H9 (cell line): ENCODE data around the gene PRELID2. TPM values are rescaled to one million over a fixed set of nuclear protein-coding genes. Genes with fewer than 3 reads are reported as not detected.

Source experiments
- DNase-seq: peaks from one replicate; pipeline ENCODE4 v3.0.0-alpha.2; 2017
- H2AFZ ChIP-seq: one replicate; pipeline ENCODE4 v1.6.1; 2013; ENCODE audit warnings: mild to moderate bottlenecking, low read length, control low read depth, moderate library complexity
- H2AK5ac ChIP-seq: 2 replicates; pipeline ENCODE4 v1.6.1; 2013; ENCODE audit warnings: low read length, control low read depth, mixed read lengths; ENCODE audit not compliant: insufficient read length
- H2BK120ac ChIP-seq: one replicate; pipeline ENCODE4 v1.6.1; 2013; ENCODE audit warnings: low read depth, mild to moderate bottlenecking, low read length, control low read depth, inconsistent platforms; ENCODE audit not compliant: poor library complexity, severe bottlenecking
- H2BK12ac ChIP-seq: 2 replicates; pipeline ENCODE4 v1.6.1; 2013; ENCODE audit warnings: low read length, control low read depth, mixed read lengths, low read depth; ENCODE audit not compliant: insufficient read length
- H2BK15ac ChIP-seq: 2 replicates; pipeline ENCODE4 v1.6.1; 2013; ENCODE audit warnings: low read depth, low read length, control low read depth
- H2BK20ac ChIP-seq: one replicate; pipeline ENCODE4 v1.6.1; 2013; ENCODE audit warnings: low read depth, mild to moderate bottlenecking, low read length, control low read depth, inconsistent platforms; ENCODE audit not compliant: poor library complexity, severe bottlenecking
- H2BK5ac ChIP-seq: 2 replicates; pipeline ENCODE4 v1.6.1; 2013; ENCODE audit warnings: low read length, control low read depth, mixed read lengths; ENCODE audit not compliant: insufficient read length
- H3K14ac ChIP-seq: 2 replicates; pipeline ENCODE4 v1.6.1; 2013; ENCODE audit warnings: low read length, control low read depth; ENCODE audit not compliant: insufficient read depth
- H3K18ac ChIP-seq: 2 replicates; pipeline ENCODE4 v1.6.1; 2013; ENCODE audit warnings: low read depth, mild to moderate bottlenecking, mixed read lengths, low read length, control low read depth; ENCODE audit not compliant: insufficient read length
- H3K23ac ChIP-seq: 2 replicates; pipeline ENCODE4 v1.6.1; 2013; ENCODE audit warnings: low read length, control low read depth, mixed read lengths, low read depth; ENCODE audit not compliant: insufficient read length
- H3K23me2 ChIP-seq: 2 replicates; pipeline ENCODE4 v1.6.1; 2013; ENCODE audit warnings: low read depth, mild to moderate bottlenecking, mixed read lengths, low read length, control low read depth; ENCODE audit not compliant: insufficient read length, poor library complexity, severe bottlenecking
- H3K27ac ChIP-seq: 2 replicates; pipeline ENCODE4 v1.5.1; 2013; ENCODE audit warnings: low read length, control low read depth, mixed read lengths, low read depth; ENCODE audit not compliant: insufficient read length
- H3K27me3 ChIP-seq: 2 replicates; pipeline ENCODE4 v1.6.1; 2013; ENCODE audit warnings: low read length, control low read depth, inconsistent platforms; ENCODE audit not compliant: insufficient read depth
- H3K4ac ChIP-seq: 2 replicates; pipeline ENCODE4 v1.6.1; 2013; ENCODE audit warnings: low read depth, mild to moderate bottlenecking, control low read depth, inconsistent platforms, low read length, moderate library complexity
- H3K4me1 ChIP-seq: 2 replicates; pipeline ENCODE4 v1.6.1; 2013; ENCODE audit warnings: low read length, control low read depth, inconsistent platforms; ENCODE audit not compliant: insufficient read depth
- H3K4me2 ChIP-seq: 2 replicates; pipeline ENCODE4 v1.6.1; 2013; ENCODE audit warnings: low read length, control low read depth, mixed read lengths; ENCODE audit not compliant: insufficient read length, insufficient read depth
- H3K56ac ChIP-seq: 2 replicates; pipeline ENCODE4 v1.6.1; 2013; ENCODE audit warnings: low read depth, mild to moderate bottlenecking, mixed read lengths, low read length, control low read depth; ENCODE audit not compliant: insufficient read length
- H3K79me1 ChIP-seq: 2 replicates; pipeline ENCODE4 v1.6.1; 2013; ENCODE audit warnings: low read depth, mild to moderate bottlenecking, moderate library complexity, low read length, control low read depth, inconsistent platforms; ENCODE audit not compliant: insufficient read depth, poor library complexity, severe bottlenecking
- H3K79me2 ChIP-seq: 2 replicates; pipeline ENCODE4 v1.6.1; 2013; ENCODE audit warnings: low read length, control low read depth, inconsistent platforms; ENCODE audit not compliant: insufficient read depth
- H3K9ac ChIP-seq: 2 replicates; pipeline ENCODE4 v1.6.1; 2013; ENCODE audit warnings: low read length, control low read depth, mixed read lengths; ENCODE audit not compliant: insufficient read length; ENCODE audit errors: extremely low read depth
- H3K9me3 ChIP-seq: one replicate; pipeline ENCODE4 v1.6.1; 2013; ENCODE audit warnings: low read depth, low read length, inconsistent platforms; ENCODE audit not compliant: control insufficient read depth
- H3T11ph ChIP-seq: one replicate; pipeline ENCODE4 v1.6.1; 2013; ENCODE audit warnings: mild to moderate bottlenecking, low read length, control low read depth, inconsistent platforms
- H4K20me1 ChIP-seq: one replicate; pipeline ENCODE4 v1.6.1; 2013; ENCODE audit not compliant: control insufficient read depth, insufficient read length, insufficient read depth
- H4K5ac ChIP-seq: 2 replicates; pipeline ENCODE4 v1.6.1; 2013; ENCODE audit warnings: low read depth, mild to moderate bottlenecking, mixed read lengths, low read length, control low read depth; ENCODE audit not compliant: insufficient read length
- H4K8ac ChIP-seq: replicated peaks from 2 replicates; pipeline ENCODE4 v1.6.1; 2013; ENCODE audit warnings: low read length, control low read depth, mixed read lengths, low read depth; ENCODE audit not compliant: insufficient read length
- H4K91ac ChIP-seq: 2 replicates; pipeline ENCODE4 v1.6.1; 2013; ENCODE audit warnings: low read depth, mild to moderate bottlenecking, moderate library complexity, mixed read lengths, low read length, control low read depth; ENCODE audit not compliant: insufficient read length
- H3K27ac Mint-ChIP-seq, 3 experiments: 2 replicates in 2 of 3; 3 replicates in 1 of 3; pipeline ENCODE4 v1.8.0; 2020 to 2021; ENCODE audit warnings: mixed read lengths in 3 of 3, mild to moderate bottlenecking in 1 of 3, moderate library complexity in 1 of 3
- H3K27me3 Mint-ChIP-seq: 2 replicates; pipeline ENCODE4 v1.8.0; 2021; ENCODE audit warnings: low read depth, mild to moderate bottlenecking, moderate library complexity, mixed read lengths
- H3K36me3 Mint-ChIP-seq, 3 experiments: 2 replicates in 2 of 3; 3 replicates in 1 of 3; pipeline ENCODE4 v1.8.0; 2020 to 2021; ENCODE audit warnings: low read depth in 3 of 3, mixed read lengths in 3 of 3; ENCODE audit not compliant: insufficient read depth in 1 of 3
- H3K4me1 Mint-ChIP-seq, 2 experiments: 2 replicates each; pipeline ENCODE4 v1.8.0; 2020; ENCODE audit warnings: mixed read lengths in 2 of 2
- H3K4me3 Mint-ChIP-seq, 2 experiments: 2 replicates in 1 of 2; 3 replicates in 1 of 2; pipeline ENCODE4 v1.8.0; 2020 to 2021; ENCODE audit warnings: mild to moderate bottlenecking in 2 of 2, mixed read lengths in 2 of 2, moderate library complexity in 1 of 2
- H3K9me3 Mint-ChIP-seq, 2 experiments: 2 replicates in 1 of 2; 3 replicates in 1 of 2; pipeline ENCODE4 v1.8.0; 2020; ENCODE audit warnings: mild to moderate bottlenecking in 2 of 2, mixed read lengths in 2 of 2, moderate library complexity in 1 of 2
- CTCF ChIP-seq: fragments of 200-600 bp; sonication (generic); conservative IDR thresholded peaks from 3 replicates; pipeline ENCODE4 v1.8.0; 2021; ENCODE audit warnings: antibody characterized with exemption, mild to moderate bottlenecking
- WGBS: extraction: QIAGEN DNeasy Blood & Tissue Kit; methylation state at CpG from one replicate; pipeline ENCODE4 v1.1.7; 2013; ENCODE audit warnings: missing lambda C conversion rate, low lambda C conversion rate, mixed read lengths; ENCODE audit not compliant: insufficient read length; ENCODE audit errors: extremely low coverage; 5-methylcytosine and 5-hydroxymethylcytosine counted together
- total RNA-seq: library from RNA; stranded (reverse); gene quantifications from 2 replicates; pipeline ENCODE4 v1.2.1, GENCODE V29; 2021

The PRELID2 gene
- total RNA-seq, 1 experiment from 2014 or later, result 13.2 TPM

GRCh38 chr5:145777445-145778063, 57.6 kb downstream of the PRELID2 start:
- no peak overlapping the region for H2BK12ac ChIP-seq
- H2AK5ac ChIP-seq, result no peak overlapping the region
- H4K8ac ChIP-seq, result no peak overlapping the region
- H2BK5ac ChIP-seq, result no peak overlapping the region
- H2BK15ac ChIP-seq, result no peak overlapping the region
- H3K14ac ChIP-seq, result no peak overlapping the region
- peaks cover 5% of the 10 kb centered on the region for H3K9me3 ChIP-seq
- no peaks in the 10 kb centered on the region for H3K27me3 ChIP-seq
- 0 out of 2 replicates have a peak, but pooled peaks cover 2% of the 10 kb centered on the region for H3K4me1 ChIP-seq
- no peak overlapping the region for H3K4ac ChIP-seq
- WGBS, result no CpG with 5 or more reads among the region's 11 CpGs
- no peak overlapping the region for H3K27ac Mint-ChIP-seq
- H2BK120ac ChIP-seq, result no peak overlapping the region
- H4K91ac ChIP-seq, result no peak overlapping the region
- no peaks in the 10 kb centered on the region for H3K23me2 ChIP-seq
- TF ChIP-seq CTCF, result no peak
- H3K56ac ChIP-seq, result no peak overlapping the region
- no peak overlapping the region for H3K18ac ChIP-seq
- H3K4me2 ChIP-seq, result no peak overlapping the region
- no peak overlapping the region for H4K5ac ChIP-seq
- H3K23ac ChIP-seq, result no peak overlapping the region
- no peak overlapping the region for H2BK20ac ChIP-seq
- H3K9me3 Mint-ChIP-seq, result peaks cover 3 to 4% of the 10 kb centered on the region in 2 experiments; a peak in 3 of 5 replicates
- no peak overlapping the region for H3T11ph ChIP-seq
- no peak overlapping the region for H2AFZ ChIP-seq
- no peak overlapping the region for H3K27ac ChIP-seq
- DNase-seq, result no peak
- no peak overlapping the region for H3K4me3 Mint-ChIP-seq
- no peaks in the 10 kb centered on the region for H3K79me1 ChIP-seq
- peaks cover 3 to 7% (median 5%) of the 10 kb centered on the region in 3 experiments; a peak in 3 of 7 replicates for H3K36me3 Mint-ChIP-seq
- H3K4me1 Mint-ChIP-seq, result peaks cover 9% of the 10 kb centered on the region in 2 experiments
- no peaks in the 10 kb centered on the region for H4K20me1 ChIP-seq
- H3K27me3 Mint-ChIP-seq, result no peaks in the 10 kb centered on the region; the same call in 1 of the 2 replicates
- H3K9ac ChIP-seq, result no peak overlapping the region
- no peaks in the 10 kb centered on the region for H3K79me2 ChIP-seq
